ENCODE data around the gene TNS3.

TNS3 gene

GRCh38 chr7:47551668-47552440 lies 30.1 kb downstream of the TNS3 start:
- Histone ChIP-seq H2AFZ (ENCODE audit: low read depth) (no peak overlapping the region), H3K79me2 (ENCODE audit: insufficient read depth, low read depth) (no peaks in the 10 kb centered on the region), H3K9ac (no peak overlapping the region), H3K4me3 (IDR thresholded peaks at IDR 0.05; ENCODE audit: insufficient read depth, low read depth, low read length) (no peak overlapping the region), H3K27me3 (ENCODE audit: insufficient read depth, low read depth) (no peaks in the 10 kb centered on the region), H3K27ac (no peak overlapping the region), H3K4me1 (ENCODE audit: low read depth, poor library complexity, severe bottlenecking) (peaks cover 10% of the 10 kb centered on the region), H3K36me3 (ENCODE audit: insufficient read depth) (no peaks in the 10 kb centered on the region), H4K20me1 (ENCODE audit: insufficient read depth) (no peaks in the 10 kb centered on the region), H3K4me2 (no peak overlapping the region)
- no peak for TF ChIP-seq CTCF (conservative IDR thresholded peaks at IDR 0.05; ENCODE audit: low read depth, low read length)

GRCh38 chr7:47550788-47551470 lies 31.0 kb downstream of the TNS3 start:
- no peak overlapping the region for H2AFZ ChIP-seq (ENCODE audit: low read depth)
- H3K79me2 ChIP-seq (ENCODE audit: insufficient read depth, low read depth) = no peaks in the 10 kb centered on the region
- H3K36me3 ChIP-seq (ENCODE audit: insufficient read depth) = no peaks in the 10 kb centered on the region

GRCh38 chr7:47549916-47550315 lies 32.0 kb downstream of the TNS3 start:
- Histone ChIP-seq H2AFZ (ENCODE audit: low read depth) (no peak overlapping the region), H3K27ac (no peak overlapping the region), H3K4me2 (no peak overlapping the region), H3K4me1 (ENCODE audit: low read depth, poor library complexity, severe bottlenecking) (peaks cover 10% of the 10 kb centered on the region), H3K36me3 (ENCODE audit: insufficient read depth) (no peaks in the 10 kb centered on the region), H4K20me1 (ENCODE audit: insufficient read depth) (no peaks in the 10 kb centered on the region), H3K27me3 (ENCODE audit: insufficient read depth, low read depth) (no peaks in the 10 kb centered on the region), H3K9ac (no peak overlapping the region), H3K79me2 (ENCODE audit: insufficient read depth, low read depth) (no peaks in the 10 kb centered on the region), H3K4me3 (IDR thresholded peaks at IDR 0.05; ENCODE audit: insufficient read depth, low read depth, low read length) (no peak overlapping the region)
- TF ChIP-seq CTCF (conservative IDR thresholded peaks at IDR 0.05; ENCODE audit: low read depth, low read length) = no peak

More at GRCh38 chr7:47550788-47551470, 31.0 kb downstream of the TNS3 start:
- Histone ChIP-seq H3K4me1 (ENCODE audit: low read depth, poor library complexity, severe bottlenecking) (peaks cover 10% of the 10 kb centered on the region), H3K4me2 (no peak overlapping the region), H3K9ac (no peak overlapping the region), H3K27ac (no peak overlapping the region), H4K20me1 (ENCODE audit: insufficient read depth) (no peaks in the 10 kb centered on the region), H3K4me3 (IDR thresholded peaks at IDR 0.05; ENCODE audit: insufficient read depth, low read depth, low read length) (no peak overlapping the region), H3K27me3 (ENCODE audit: insufficient read depth, low read depth) (no peaks in the 10 kb centered on the region)
- TF ChIP-seq CTCF (conservative IDR thresholded peaks at IDR 0.05; ENCODE audit: low read depth, low read length) = no peak

- Histone ChIP-seq H3K79me2 (ENCODE audit: insufficient read depth, low read depth) (no peaks in the 10 kb centered on the region), H3K4me2 (no peak overlapping the region), H2AFZ (ENCODE audit: low read depth) (no peak overlapping the region), H3K27ac (no peak overlapping the region), H3K4me3 (IDR thresholded peaks at IDR 0.05; ENCODE audit: insufficient read depth, low read depth, low read length) (no peak overlapping the region), H4K20me1 (ENCODE audit: insufficient read depth) (no peaks in the 10 kb centered on the region), H3K36me3 (ENCODE audit: insufficient read depth) (no peaks in the 10 kb centered on the region), H3K4me1 (ENCODE audit: low read depth, poor library complexity, severe bottlenecking) (peaks cover 10% of the 10 kb centered on the region), H3K9ac (no peak overlapping the region), H3K27me3 (ENCODE audit: insufficient read depth, low read depth) (no peaks in the 10 kb centered on the region)
- TF ChIP-seq CTCF (conservative IDR thresholded peaks at IDR 0.05; ENCODE audit: low read depth, low read length) = no peak
Measured at GRCh38 chr7:47549397-47549796, 32.5 kb downstream of the TNS3 start.

Data from KMS-11 (cell line).